Tibial artery (tissue), 4 donors: ENCODE measurements around the gene FBN1.

Experiments used
- DNase-seq, 2 donors: peaks; one replicate each; pipeline ENCODE4 v3.0.0-alpha.2; 2019
- H3K27ac ChIP-seq, 2 donors: fragments of 200-600 bp; sonication (generic) in 1 of 2; 1 replicate in 1 of 2; 2 replicates in 1 of 2; pipeline ENCODE4 v1.5.1; 2018 to 2019; ENCODE audit warnings: mild to moderate bottlenecking in 1 of 2
- H3K27me3 ChIP-seq, 2 donors: fragments of 200-600 bp; sonication (generic) in 1 of 2; one replicate each; pipeline versions ENCODE4 v1.5.1 to v1.6.0; 2016 to 2019
- H3K36me3 ChIP-seq, 3 donors: fragments of 200-600 bp; sonication (generic) in 2 of 3; one replicate each; pipeline ENCODE4 v1.5.1; 2016 to 2019; ENCODE audit warnings: mild to moderate bottlenecking in 2 of 3
- H3K4me1 ChIP-seq, 4 donors: fragments of 200-600 bp; sonication (generic) in 2 of 4; 1 replicate in 3 of 4; 2 replicates in 1 of 4; pipeline ENCODE4 v1.5.1; 2016 to 2019
- H3K4me3 ChIP-seq, 2 donors: fragments of 200-600 bp; sonication (generic) in 1 of 2; 1 replicate in 1 of 2; 2 replicates in 1 of 2; pipeline ENCODE4 v1.5.1; 2018 to 2019; ENCODE audit warnings: mild to moderate bottlenecking in 2 of 2
- H3K9me3 ChIP-seq, 3 donors: fragments of 200-600 bp; sonication (generic) in 1 of 3; one replicate each; pipeline ENCODE4 v1.5.1; 2016 to 2019
- intact Hi-C: fragments of 100-400 bp; cut with DNase I; formaldehyde crosslinking; loops from one replicate; pipeline ENCODE4 v1.15.0; 2023; ENCODE audit warnings: low total_unique reads
- TF ChIP-seq, protein P1 (sequence below), 2 experiments: fragments of 200-600 bp in 1 of 2; fragments of 450-650 bp in 1 of 2; IDR thresholded peaks; one replicate each; pipeline ENCODE4 v1.5.1; 2017 to 2019; ENCODE audit warnings: antibody characterized with exemption in 2 of 2, mild to moderate bottlenecking in 1 of 2, moderate library complexity in 1 of 2

The FBN1 gene

GRCh38 chr15:48532946-48533345, 112.6 kb downstream of the FBN1 start:
- DNase-seq: no peak
- TF ChIP-seq, protein P1, sequence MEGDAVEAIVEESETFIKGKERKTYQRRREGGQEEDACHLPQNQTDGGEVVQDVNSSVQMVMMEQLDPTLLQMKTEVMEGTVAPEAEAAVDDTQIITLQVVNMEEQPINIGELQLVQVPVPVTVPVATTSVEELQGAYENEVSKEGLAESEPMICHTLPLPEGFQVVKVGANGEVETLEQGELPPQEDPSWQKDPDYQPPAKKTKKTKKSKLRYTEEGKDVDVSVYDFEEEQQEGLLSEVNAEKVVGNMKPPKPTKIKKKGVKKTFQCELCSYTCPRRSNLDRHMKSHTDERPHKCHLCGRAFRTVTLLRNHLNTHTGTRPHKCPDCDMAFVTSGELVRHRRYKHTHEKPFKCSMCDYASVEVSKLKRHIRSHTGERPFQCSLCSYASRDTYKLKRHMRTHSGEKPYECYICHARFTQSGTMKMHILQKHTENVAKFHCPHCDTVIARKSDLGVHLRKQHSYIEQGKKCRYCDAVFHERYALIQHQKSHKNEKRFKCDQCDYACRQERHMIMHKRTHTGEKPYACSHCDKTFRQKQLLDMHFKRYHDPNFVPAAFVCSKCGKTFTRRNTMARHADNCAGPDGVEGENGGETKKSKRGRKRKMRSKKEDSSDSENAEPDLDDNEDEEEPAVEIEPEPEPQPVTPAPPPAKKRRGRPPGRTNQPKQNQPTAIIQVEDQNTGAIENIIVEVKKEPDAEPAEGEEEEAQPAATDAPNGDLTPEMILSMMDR (IDR thresholded peaks at IDR 0.05): no peak
- Histone ChIP-seq H3K36me3 (peaks cover 0 to 27% (median 10%) of the 10 kb centered on the region in 3 donors), H3K9me3 (no peaks in the 10 kb centered on the region), H3K4me1 (peaks cover 0 to 14% (median 0%) of the 10 kb centered on the region in 4 donors), H3K4me3 (no peak overlapping the region), H3K27ac (no peak overlapping the region), H3K27me3 (no peaks in the 10 kb centered on the region)
- intact Hi-C loops: no loop called here

DNA sequence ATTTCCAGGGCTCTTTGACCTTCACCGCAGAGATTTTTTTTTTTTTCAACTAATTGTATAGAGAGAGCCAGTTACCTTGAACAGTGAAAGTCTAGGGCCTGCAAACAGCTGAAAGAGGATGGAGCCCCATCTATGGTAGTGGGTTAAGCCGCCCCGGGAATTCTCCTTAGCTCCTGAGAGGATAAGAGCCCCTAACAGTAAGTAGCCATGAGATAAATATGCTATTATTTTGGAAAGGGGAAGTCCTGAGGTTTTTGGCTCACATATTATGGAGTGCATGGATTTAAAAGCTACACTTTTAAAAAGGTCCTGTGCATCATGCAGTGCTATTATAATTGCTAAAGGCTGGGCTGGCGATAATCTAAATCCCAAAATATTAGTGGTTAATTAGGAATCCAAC, 115.0 kb downstream of the FBN1 start:
- Histone ChIP-seq H3K27ac (no peak overlapping the region), H3K36me3 (peaks cover 5 to 40% (median 21%) of the 10 kb centered on the region in 3 donors), H3K9me3 (no peaks in the 10 kb centered on the region), H3K4me3 (no peak overlapping the region), H3K27me3 (no peaks in the 10 kb centered on the region), H3K4me1 (no peaks in the 10 kb centered on the region)
- TF ChIP-seq, protein P1 (IDR thresholded peaks at IDR 0.05): no peak
- intact Hi-C loops: no loop called here
- no peak for DNase-seq

- no peak overlapping the region for H3K27ac ChIP-seq
- intact Hi-C loops: no loop called here
Measured at GRCh38 chr15:48528921-48529320, 116.6 kb downstream of the FBN1 start.

GRCh38 chr15:48527517-48527916, 118.0 kb downstream of the FBN1 start:
- intact Hi-C loops: no loop called here

More at GRCh38 chr15:48528921-48529320, 116.6 kb downstream of the FBN1 start:
- Histone ChIP-seq H3K4me1 (no peaks in the 10 kb centered on the region), H3K36me3 (peaks cover 12 to 56% (median 35%) of the 10 kb centered on the region in 3 donors), H3K9me3 (no peaks in the 10 kb centered on the region), H3K27me3 (no peaks in the 10 kb centered on the region), H3K4me3 (no peak overlapping the region)
- DNase-seq: no peak
- TF ChIP-seq, protein P1 (IDR thresholded peaks at IDR 0.05): no peak

DNA sequence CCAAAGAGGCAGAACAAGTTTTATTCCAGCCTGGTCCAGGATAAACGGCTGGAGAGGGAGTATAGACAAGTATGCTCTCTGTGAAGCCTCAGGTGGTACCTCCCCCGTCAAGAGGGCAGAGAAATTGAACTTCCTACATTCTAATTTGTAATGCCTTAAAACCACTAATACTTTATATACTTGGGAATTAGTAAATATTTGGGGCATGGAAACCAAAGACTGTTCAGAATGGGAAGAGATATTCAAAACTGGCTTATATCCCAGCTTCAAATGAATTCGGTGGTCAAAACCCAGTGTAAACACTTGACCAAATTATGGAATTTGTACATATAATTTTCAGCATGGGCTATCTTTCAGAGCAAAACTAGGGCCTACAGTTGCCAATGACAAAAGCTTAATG, 122.6 kb downstream of the FBN1 start:
- TF ChIP-seq, protein P1 (IDR thresholded peaks at IDR 0.05): no peak
- Histone ChIP-seq H3K36me3 (peaks cover 12 to 60% (median 38%) of the 10 kb centered on the region in 3 donors), H3K4me1 (no peaks in the 10 kb centered on the region), H3K4me3 (no peak overlapping the region), H3K27ac (no peak overlapping the region), H3K27me3 (no peaks in the 10 kb centered on the region), H3K9me3 (no peaks in the 10 kb centered on the region)
- no peak for DNase-seq
- intact Hi-C loops: no loop called here

More at GRCh38 chr15:48527517-48527916, 118.0 kb downstream of the FBN1 start:
- H3K27me3 ChIP-seq: no peaks in the 10 kb centered on the region
- TF ChIP-seq, protein P1 (IDR thresholded peaks at IDR 0.05): no peak
- no peaks in the 10 kb centered on the region for H3K9me3 ChIP-seq
- peaks cover 12 to 60% (median 38%) of the 10 kb centered on the region in 3 donors for H3K36me3 ChIP-seq
- no peaks in the 10 kb centered on the region for H3K4me1 ChIP-seq
- H3K4me3 ChIP-seq: no peak overlapping the region
- H3K27ac ChIP-seq: no peak overlapping the region
- DNase-seq: no peak

DNA sequence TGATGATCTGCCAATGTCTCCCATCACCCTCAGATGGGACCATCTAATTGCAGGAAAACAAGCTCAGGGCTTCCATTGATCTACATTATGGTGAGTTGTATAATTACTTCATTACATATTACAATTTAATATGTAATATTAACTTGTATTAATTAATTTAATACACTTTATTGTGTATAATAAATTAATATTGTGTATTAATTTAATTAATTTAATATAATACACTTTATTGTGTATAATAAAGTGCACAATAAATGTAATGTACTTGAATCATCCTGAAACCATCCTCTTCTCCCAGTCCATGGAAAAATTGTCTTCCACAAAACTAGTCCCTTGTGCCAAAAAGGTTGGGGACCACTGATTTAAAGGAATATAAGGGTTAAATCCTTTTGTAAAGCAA, 123.4 kb downstream of the FBN1 start:
- TF ChIP-seq, protein P1 (IDR thresholded peaks at IDR 0.05): no peak
- Histone ChIP-seq H3K36me3 (peaks cover 14 to 58% (median 44%) of the 10 kb centered on the region in 3 donors), H3K27ac (no peak overlapping the region), H3K27me3 (no peaks in the 10 kb centered on the region), H3K9me3 (no peaks in the 10 kb centered on the region), H3K4me1 (no peaks in the 10 kb centered on the region), H3K4me3 (no peak overlapping the region)
- intact Hi-C loops: no loop called here
- DNase-seq: no peak
